Stimulated activated CD8-positive, alpha-beta memory T cell treated with anti-CD3 and anti-CD28 coated beads, Interleukin-4, amount 100 ng/mL, for 1 hour (primary cell): Measurements from ENCODE around the gene SLIT3.
"Not testable (repeated sequence)": the region's sequence is repeated elsewhere in the genome, so short reads cannot be mapped to it uniquely, and the experiment has no call there.

ENCODE experiments used
- DNase-seq, 2 donors: peaks; one replicate each; pipeline ENCODE4 v3.0.0-alpha.2; 2020; ENCODE audit warnings: low read depth in 2 of 2, low spot score in 1 of 2

Gene SLIT3

GRCh38 chr5:169222934-169223594 is 77.9 kb downstream of the SLIT3 start:
- DNase-seq = no peak

GRCh38 chr5:169221519-169221918 is 79.4 kb downstream of the SLIT3 start:
- no peak for DNase-seq

DNA sequence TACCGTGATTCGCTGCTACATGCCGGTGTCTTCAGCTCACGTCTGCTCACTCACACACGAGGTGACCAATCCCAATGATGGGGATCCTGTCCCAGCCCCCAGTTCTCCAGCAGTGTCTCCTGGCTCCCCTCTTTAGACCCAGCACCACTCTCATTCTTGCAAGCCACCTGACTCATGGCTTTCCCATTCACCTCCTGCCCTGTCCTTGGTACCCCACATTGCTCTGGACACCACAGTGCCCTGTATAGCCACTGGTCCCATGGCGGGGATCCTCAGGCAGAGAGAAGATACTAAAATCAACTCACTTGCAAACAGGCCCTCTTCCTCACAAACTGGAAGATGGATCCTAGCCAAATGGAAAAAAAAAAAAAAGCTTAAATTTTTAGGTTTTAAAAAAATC is 81.0 kb downstream of the SLIT3 start:
- DNase-seq = no peak

DNA sequence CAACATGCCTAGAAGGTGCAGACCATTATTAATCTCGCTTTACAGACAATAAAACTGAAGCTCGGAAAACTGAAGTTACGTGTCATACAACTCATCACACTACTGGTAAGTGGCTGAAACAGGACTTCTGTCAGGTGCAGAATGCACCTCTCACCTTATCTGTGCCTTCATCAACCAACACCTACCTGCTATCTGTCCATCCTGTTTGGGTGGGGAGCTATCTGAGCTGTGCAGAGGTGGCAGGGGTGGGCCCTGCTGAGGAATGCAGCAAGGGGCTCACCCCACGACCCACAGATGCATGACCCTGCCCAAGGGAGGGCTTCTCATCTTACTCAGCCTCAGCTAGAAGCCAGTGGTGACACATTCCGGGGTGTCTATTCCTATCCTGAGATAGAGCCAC is 81.6 kb downstream of the SLIT3 start:
- no peak for DNase-seq

- DNase-seq = no peak
These were observed 82.1 kb downstream of the SLIT3 start for GRCh38 chr5:169218861-169219260.

DNA sequence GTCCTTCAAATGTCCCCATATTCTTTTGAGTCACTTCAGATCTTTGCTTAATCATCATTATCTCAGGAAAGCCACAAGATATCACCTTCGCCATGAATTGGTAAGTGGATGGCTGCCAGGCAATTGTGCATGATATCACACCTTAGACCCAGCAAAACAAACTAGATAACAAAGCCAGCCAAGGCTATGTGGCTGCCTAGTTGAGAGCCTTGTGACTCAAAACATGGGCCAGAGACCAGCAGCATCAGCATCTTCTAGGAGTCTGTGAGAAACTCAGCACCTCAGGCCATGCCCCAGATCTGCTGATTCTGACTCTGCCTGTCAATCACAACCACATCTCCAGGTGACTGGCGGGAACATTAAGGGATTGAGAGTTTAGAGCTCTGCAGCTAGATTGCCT is 82.8 kb downstream of the SLIT3 start:
- no peak for DNase-seq

DNA sequence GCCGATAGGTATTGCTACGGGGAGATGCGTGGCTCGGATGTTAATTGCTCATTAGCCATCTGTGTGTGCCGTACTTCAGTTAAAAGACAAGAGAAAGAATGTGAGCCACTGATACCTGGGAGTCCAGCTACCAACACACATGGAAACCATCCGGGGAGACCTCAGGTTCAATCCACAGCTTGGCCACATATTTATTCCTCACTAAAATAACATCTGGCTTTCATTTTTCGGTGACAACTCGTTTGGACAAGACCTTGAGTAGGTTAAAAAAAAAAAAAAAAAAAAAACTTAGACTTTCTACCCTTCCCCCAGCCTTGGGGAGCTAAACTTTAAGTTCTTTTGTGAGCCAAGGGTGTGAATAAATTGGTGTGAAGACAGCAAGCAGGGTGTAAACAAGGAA is 84.1 kb downstream of the SLIT3 start:
- DNase-seq = no peak

DNA sequence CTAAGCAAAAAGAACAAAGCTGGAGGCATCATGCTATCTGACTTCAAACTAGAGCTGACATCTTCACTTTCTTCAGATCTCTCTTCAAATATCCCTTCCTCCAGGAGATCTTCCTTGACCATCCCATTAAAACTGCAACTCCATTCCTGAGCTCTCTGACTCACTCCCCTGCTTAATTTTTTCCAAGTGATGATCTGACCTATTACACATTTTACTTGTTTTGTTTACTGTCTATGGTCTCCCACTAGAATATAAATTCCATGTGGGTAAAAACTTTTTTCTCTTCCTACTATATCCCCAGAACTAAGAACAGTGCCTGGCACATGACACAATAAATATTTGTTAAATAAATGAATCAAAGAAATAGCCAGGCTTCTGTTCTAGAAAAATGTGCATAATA is 87.5 kb downstream of the SLIT3 start:
- no peak for DNase-seq

DNA sequence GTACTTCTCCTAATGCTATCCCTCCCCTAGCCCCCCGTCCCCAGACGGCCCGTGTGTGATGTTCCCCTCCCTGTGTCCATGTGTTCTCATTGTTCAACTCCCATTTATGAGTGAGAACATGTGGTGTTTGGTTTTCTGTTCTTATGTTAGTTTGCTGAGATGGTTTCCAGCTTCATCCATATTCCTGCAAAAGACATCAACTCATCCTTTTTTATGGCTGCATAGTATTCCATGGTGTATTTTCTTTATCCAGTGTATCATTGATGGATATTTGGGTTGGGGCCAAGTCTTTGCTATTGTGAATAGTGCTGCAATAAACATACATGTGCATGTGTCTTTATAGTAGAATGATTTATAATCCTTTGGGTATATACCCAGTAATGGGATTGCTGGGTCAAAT is 89.2 kb downstream of the SLIT3 start:
- not testable (repeated sequence) for DNase-seq

- DNase-seq = no peak
These were observed 96.0 kb downstream of the SLIT3 start for GRCh38 chr5:169204788-169205400.

DNA sequence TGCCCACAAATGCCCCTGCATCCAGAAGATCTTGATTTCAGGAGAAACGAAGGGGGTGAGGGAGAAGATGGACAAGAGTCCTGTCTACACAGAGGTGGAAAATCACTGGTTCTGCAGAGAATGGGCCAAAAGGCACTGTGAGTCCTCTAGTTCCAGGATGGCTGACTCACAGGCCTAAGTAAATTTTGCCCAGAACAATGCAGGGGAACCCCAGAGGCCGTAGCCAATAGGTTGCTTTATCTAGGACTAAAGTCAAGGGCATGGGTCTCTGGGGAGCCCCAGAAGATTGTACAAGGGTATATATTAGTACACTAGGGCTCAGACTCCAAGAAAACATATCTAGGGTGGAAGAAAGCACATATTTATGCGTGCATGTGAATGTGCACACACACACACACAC is 98.0 kb downstream of the SLIT3 start:
- no peak for DNase-seq

GRCh38 chr5:169201597-169201996 is 99.3 kb downstream of the SLIT3 start:
- no peak for DNase-seq

GRCh38 chr5:169200125-169200778 is 100.7 kb downstream of the SLIT3 start:
- DNase-seq = no peak

GRCh38 chr5:169197343-169197742 is 103.6 kb downstream of the SLIT3 start:
- no peak for DNase-seq

- no peak for DNase-seq
These were observed 104.9 kb downstream of the SLIT3 start for GRCh38 chr5:169196059-169196458.

GRCh38 chr5:169195601-169196000 is 105.3 kb downstream of the SLIT3 start:
- DNase-seq = no peak

GRCh38 chr5:169192536-169192935 is 108.4 kb downstream of the SLIT3 start:
- DNase-seq = no peak

DNA sequence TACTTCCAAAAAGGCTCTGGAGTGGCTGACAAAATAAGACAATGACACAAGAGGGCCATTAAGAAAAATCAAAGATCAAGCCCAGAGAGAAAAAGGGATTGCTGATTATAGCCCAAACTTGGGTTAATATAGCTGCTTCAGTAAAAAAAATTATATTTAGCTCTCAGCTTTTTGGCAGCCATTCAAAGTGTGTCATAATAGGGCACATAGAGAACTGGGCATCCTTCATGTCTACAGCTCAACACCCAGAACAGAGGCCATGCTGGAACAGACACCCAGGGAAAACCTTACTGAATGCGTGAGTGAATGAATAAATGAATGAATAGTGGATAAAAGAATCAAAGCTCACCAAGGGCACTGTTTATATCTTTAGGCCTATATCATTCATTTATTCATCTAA is 110.1 kb downstream of the SLIT3 start:
- DNase-seq = no peak

- no peak for DNase-seq
These were observed 115.3 kb downstream of the SLIT3 start for GRCh38 chr5:169185626-169186025.

- DNase-seq = no peak
These were observed 117.4 kb downstream of the SLIT3 start for GRCh38 chr5:169183576-169183975.

- DNase-seq = no peak
These were observed 118.1 kb downstream of the SLIT3 start for GRCh38 chr5:169182797-169183196.

GRCh38 chr5:169181814-169182213 is 119.1 kb downstream of the SLIT3 start:
- no peak for DNase-seq

- no peak for DNase-seq
These were observed 122.2 kb downstream of the SLIT3 start for GRCh38 chr5:169178754-169179153.
